Lower leg skin (tissue), 3 donors: ENCODE results near the gene HACD4.

Experiments used
- CTCF ChIP-seq, 3 donors: fragments of 450-650 bp; IDR thresholded peaks; one replicate each; pipeline ENCODE4 v1.5.1; 2016; ENCODE audit warnings: antibody characterized with exemption in 3 of 3, mild to moderate bottlenecking in 3 of 3, moderate library complexity in 2 of 3
- POLR2A ChIP-seq, 2 donors: fragments of 450-650 bp; IDR thresholded peaks; one replicate each; pipeline ENCODE4 v1.6.1; 2016 to 2017; ENCODE audit warnings: antibody characterized with exemption in 2 of 2, mild to moderate bottlenecking in 1 of 2, moderate library complexity in 1 of 2

DNA sequence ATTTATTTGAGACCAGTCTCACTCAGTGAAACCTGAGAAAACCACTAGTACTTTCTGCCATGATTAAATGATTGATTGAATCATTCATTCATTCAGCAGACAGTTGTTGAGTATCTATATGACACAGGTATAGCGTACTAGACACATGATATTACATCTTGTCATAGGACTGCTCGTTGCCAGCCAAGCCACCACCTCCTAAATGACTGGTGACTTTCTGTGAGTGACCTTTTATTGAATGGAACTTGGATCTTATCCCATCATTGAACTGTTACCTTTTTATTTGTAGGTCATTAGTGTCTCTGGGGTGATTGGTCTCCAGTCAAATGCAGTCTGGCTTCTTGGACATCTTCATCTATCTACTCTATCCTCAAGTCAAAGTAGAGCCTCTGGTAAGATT lies 80.7 kb downstream of the HACD4 start:
- TF ChIP-seq CTCF (IDR thresholded peaks at IDR 0.05) (no peak), POLR2A (IDR thresholded peaks at IDR 0.05) (no peak)
